Measurements from ENCODE around the gene SNX24. TPM values are rescaled to one million over a fixed set of nuclear protein-coding genes. Genes with fewer than 3 reads are reported as not detected.

The SNX24 gene, protein sequence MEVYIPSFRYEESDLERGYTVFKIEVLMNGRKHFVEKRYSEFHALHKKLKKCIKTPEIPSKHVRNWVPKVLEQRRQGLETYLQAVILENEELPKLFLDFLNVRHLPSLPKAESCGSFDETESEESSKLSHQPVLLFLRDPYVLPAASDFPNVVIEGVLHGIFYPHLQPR
- 13.8 and 21.7 TPM in 2 replicates for total RNA-seq (2012; rRNA removed)
- 12.7 and 15.0 TPM in 2 replicates for polyA plus RNA-seq (2012; rRNA removed)
- 2.1 and 4.3 TPM in 2 replicates for polyA plus RNA-seq (2012; cell fraction: cytosol; rRNA removed)
- polyA plus RNA-seq (2012; cell fraction: nucleus; rRNA removed; ENCODE audit: low replicate concordance) = 1.1 and 14.0 TPM in 2 replicates
- percentile 74 among the genes with signal in this experiment for Bru-seq, nascent RNA
- BruChase-seq, experiment 1, labeled RNA remaining after a 6-hour chase = percentile 61 among the genes with signal in this experiment
- BruChase-seq, experiment 2, labeled RNA remaining after a 2-hour chase = percentile 66 among the genes with signal in this experiment
- long read RNA-seq, transcript SNX24-201 (7 exons, 2,158 nt) = major isoform, 5 of 10 reads
- long read RNA-seq, partial matches to known transcripts = 1 of 10 reads
- long read RNA-seq, other reads (novel, unspliced or antisense) = 3 of 10 reads

DNA sequence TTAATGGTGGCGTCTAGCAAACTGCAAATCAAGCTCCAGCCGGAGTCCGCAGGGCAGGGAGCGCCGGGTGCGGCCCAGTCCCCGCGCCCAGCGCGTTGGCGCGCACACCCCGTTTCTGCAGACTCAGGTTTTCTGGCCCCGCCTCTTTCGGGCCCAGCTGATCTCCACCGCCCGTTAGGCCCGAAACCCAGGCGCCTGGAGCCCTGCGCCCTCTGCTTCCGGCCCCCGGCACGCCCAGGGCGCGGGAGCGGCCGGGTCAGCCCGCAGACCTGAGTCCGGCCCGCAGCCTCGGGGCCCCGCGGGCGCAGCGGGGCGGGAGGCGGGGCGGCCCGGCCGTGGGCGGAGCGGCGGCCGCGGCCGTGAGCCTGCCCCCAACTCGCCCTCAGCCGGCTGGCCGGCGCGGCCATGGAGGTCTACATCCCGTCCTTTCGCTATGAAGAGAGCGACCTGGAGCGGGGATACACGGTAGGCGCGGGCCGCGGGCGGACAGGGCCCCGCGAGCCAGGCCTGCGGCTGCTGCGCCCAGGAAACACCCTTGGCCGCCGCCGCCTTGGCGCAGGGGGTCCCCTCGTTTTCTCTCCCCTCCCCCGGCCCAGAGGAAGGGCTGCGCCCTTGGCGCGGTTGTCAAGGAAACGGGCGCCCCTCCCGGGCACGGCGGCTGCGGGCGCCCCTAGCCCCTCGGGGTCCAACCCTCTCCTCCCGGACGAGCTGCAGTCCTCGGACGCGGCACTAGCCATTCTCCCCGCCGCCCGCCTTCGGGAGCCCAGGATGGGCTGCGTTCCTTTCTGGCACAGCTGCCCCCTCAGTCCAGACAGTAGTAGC is at the start of gene SNX24:
Gene SNX24 (plus strand): TSS at position 385 of the 822 bp plus-strand sequence. CDS start 21 bp downstream, at position 406.
- Histone ChIP-seq H2AK9ac (replicated peaks; ENCODE audit: low read depth, low read length, poor library complexity) (peak within 1 kb of the TSS; percentile 75), H3K4ac (ENCODE audit: low read depth, low read length) (peak within 1 kb of the TSS; percentile 52), H3K18ac (ENCODE audit: low read depth, low read length) (peak within 1 kb of the TSS; percentile 55), H4K8ac (ENCODE audit: low read depth in 2 of 2, low read length in 2 of 2) (peak within 1 kb of the TSS; percentile 43 to 57), H2AK5ac (ENCODE audit: low read depth, low read length) (peak within 1 kb of the TSS; percentile 76; the same call in 1 of the 2 replicates), H3K4me2 (ENCODE audit: low read depth, low read length) (peak within 1 kb of the TSS; percentile 89), H4K20me1 (ENCODE audit: insufficient read depth, low read length) (no peaks in the 10 kb centered on the region), H3K56ac (ENCODE audit: extremely low read depth, insufficient read depth, low read length) (peak within 1 kb of the TSS; percentile 62; the same call in 1 of the 2 replicates), H4K5ac (ENCODE audit: low read depth, low read length) (peak within 1 kb of the TSS; percentile 30), H3K9me1 (ENCODE audit: insufficient read depth, low read length) (peaks cover 5% of the 10 kb centered on the region), H3K9ac (ENCODE audit: low read depth, low read length) (peak within 1 kb of the TSS; percentile 73), H3K9me3 (ENCODE audit: control insufficient read depth, insufficient read depth, low read length) (no peaks in the 10 kb centered on the region), H2AFZ (replicated peaks; ENCODE audit: low read length, poor library complexity) (peak within 1 kb of the TSS; percentile 95), H3K23ac (ENCODE audit: low read depth, low read length) (peak within 1 kb of the TSS; percentile 36), H3K14ac (replicated peaks; ENCODE audit: low read depth, low read length) (peak within 1 kb of the TSS; percentile 72), H3K4me1 (ENCODE audit: control insufficient read depth, insufficient read depth, low read length) (peaks cover 5% of the 10 kb centered on the region), H2BK120ac (ENCODE audit: low read depth, low read length) (peak within 1 kb of the TSS; percentile 56), H2BK15ac (ENCODE audit: low read depth, low read length) (no peak within 1 kb of the TSS), H3K36me3 (ENCODE audit: control insufficient read depth, insufficient read depth, low read length) (no peaks in the 10 kb centered on the region), H3K27me3 (ENCODE audit: control insufficient read depth, insufficient read depth, low read length) (no peaks in the 10 kb centered on the region), H3K4me3 (ENCODE audit: insufficient read depth, low read depth, low read length) (peak within 1 kb of the TSS; percentile 98), H3K27ac (ENCODE audit: insufficient read depth, low read length) (peak within 1 kb of the TSS; percentile 87), H3K79me1 (ENCODE audit: low read depth in 1 of 2, low read length in 2 of 2) (peaks cover 7 to 24% of the 10 kb centered on the region in 2 experiments; a peak in 3 of 4 replicates), H2BK5ac (ENCODE audit: low read depth, low read length, poor library complexity, severe bottlenecking) (peak within 1 kb of the TSS; percentile 95), H2BK20ac (ENCODE audit: low read depth, low read length) (no peak within 1 kb of the TSS), H4K91ac (ENCODE audit: insufficient read depth, low read depth, low read length) (peak within 1 kb of the TSS; percentile 9; the same call in 1 of the 2 replicates)
- peak; percentile 56 for DNase-seq
- 1% methylated on average over 28 of the region's 92 CpGs; no CpG with 5 or more reads in 1 of the 2 experiments for WGBS, 2 experiments (ENCODE audit: extremely low coverage in 2 of 2, insufficient read length in 1 of 2)
- BruUV-seq (replicated peaks) = no TSS peak
- dilution Hi-C loops (cut with HindIII; ENCODE audit: low sequenced_read_pairs, unreplicated experiment) = no loop called here
- ChIA-PET CTCF (interaction anchor here (0.6 to 1.3 kb wide), 4 partner anchors 15 to 87 kb away, joined by 3 to 5 read pairs (median 3); no protein-coding TSS in a partner anchor), POLR2A (ENCODE audit: unreplicated experiment) (interaction anchor here (0.6 to 0.7 kb wide), 3 partner anchors 191 to 691 kb away, joined by 3 to 5 read pairs (median 3); partner anchors contain the start of genes CEP120 and PPIC)
- ATAC-seq (ENCODE audit: low read depth) = peak; percentile 96
- intact Hi-C loops (cut with micrococcal nuclease) = loop anchor here (2.0 to 10.0 kb wide), 3 partner anchors 71 to 331 kb away; partner anchors contain the start of gene SNX2
- TF ChIP-seq MXI1 (IDR thresholded peaks at IDR 0.05; ENCODE audit: borderline replicate concordance, low read depth, low read length) (peak; percentile 24; the same call in 1 of the 2 replicates), POLR2A (IDR thresholded peaks at IDR 0.05; ENCODE audit: low read depth, low read length) (peak; percentile 53; the same call in 1 of the 2 replicates), MAZ (IDR thresholded peaks at IDR 0.05; ENCODE audit: borderline replicate concordance, low read depth, low read length) (0 out of 2 replicates have a peak, but pooled peaks have one; percentile 51), CEBPB (IDR thresholded peaks at IDR 0.05; ENCODE audit: low read depth, low read length) (no peak), BHLHE40 (IDR thresholded peaks at IDR 0.05; ENCODE audit: low read depth, low read length) (peak; percentile 10; the same call in 1 of the 2 replicates), NFE2L2 (IDR thresholded peaks at IDR 0.05; ENCODE audit: low read depth, low read length) (no peak), MAFK (IDR thresholded peaks at IDR 0.05; ENCODE audit: low read depth, low read length) (peak; percentile 90)
- in situ Hi-C loops (cut with MboI; ENCODE audit: low sequenced_read_pairs) = loop anchor here (10.0 kb wide), 1 partner anchor 309 kb away; no protein-coding TSS in a partner anchor
